B cell (primary cell): Measurements from ENCODE around the gene SLC22A12.

Experiments
- CTCF ChIP-seq: fragments of 200-600 bp; IDR thresholded peaks from one replicate; pipeline ENCODE4 v1.8.0; 2022; ENCODE audit warnings: antibody characterized with exemption, mild to moderate bottlenecking
- EZH2 ChIP-seq: IDR thresholded peaks from 2 replicates; pipeline ENCODE4 v1.6.1; 2012; ENCODE audit warnings: borderline replicate concordance, low read depth, mild to moderate bottlenecking, moderate library complexity, low read length; ENCODE audit not compliant: insufficient read depth, poor library complexity, severe bottlenecking

- no peak for TF ChIP-seq CTCF
- no peak for TF ChIP-seq EZH2
Measured at GRCh38 chr11:64611176-64611575, 20.2 kb downstream of the SLC22A12 start.
